Myocyte (in vitro differentiated cells): ENCODE results near the gene ZNF622. TPM values are rescaled to one million over a fixed set of nuclear protein-coding genes. Genes with fewer than 3 reads are reported as not detected.
A peak's percentile ranks its signal among the peaks of the same experiment; 100 is the strongest.
"Not testable (repeated sequence)": the region's sequence is repeated elsewhere in the genome, so short reads cannot be mapped to it uniquely, and the experiment has no call there.

ENCODE experiments used
- DNase-seq: peaks from one replicate; pipeline ENCODE4 v3.0.0-alpha.2; 2012; ENCODE audit warnings: low read depth
- total RNA-seq: library from RNA; depleted of rRNA; stranded (reverse); fragments of >200 nt; gene quantifications from 2 replicates; pipeline ENCODE4 v1.2.3, GENCODE V29; 2014

Gene ZNF622
- total RNA-seq, 1 donor from 2014 or later, result 66.8 TPM

DNA sequence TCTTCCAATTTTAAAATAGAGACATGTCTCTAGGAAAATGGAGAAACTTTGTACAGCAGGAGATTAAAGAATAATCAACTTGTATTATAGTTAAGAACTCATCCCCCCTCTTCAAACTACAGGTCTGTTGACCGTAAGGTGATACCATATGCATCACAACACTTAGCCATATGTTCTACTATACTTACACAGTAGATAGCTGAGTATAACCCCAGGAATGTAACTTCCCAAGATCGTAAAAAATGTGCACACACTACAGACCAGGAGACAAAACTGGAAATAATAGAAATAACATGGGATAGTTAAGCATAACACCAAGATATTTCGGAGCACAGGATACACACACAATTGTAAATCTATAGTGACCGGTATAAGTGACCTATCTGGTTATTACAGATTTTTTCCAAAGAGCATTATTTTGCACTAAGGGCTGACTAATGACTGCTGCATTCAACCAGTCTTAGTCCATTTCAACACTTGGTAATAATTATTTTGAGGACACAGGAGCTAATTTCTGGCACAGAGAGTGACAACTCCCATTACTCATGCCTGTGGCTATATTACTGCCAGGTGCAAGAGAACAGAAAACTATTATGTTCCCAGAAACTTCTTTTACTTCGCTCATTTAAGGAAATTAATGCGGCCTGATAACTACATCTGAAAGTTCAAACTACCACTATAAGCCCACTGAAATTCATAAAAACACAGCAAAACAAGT, 15.4 kb upstream of the ZNF622 start:
- peak; percentile 51 for DNase-seq

DNA sequence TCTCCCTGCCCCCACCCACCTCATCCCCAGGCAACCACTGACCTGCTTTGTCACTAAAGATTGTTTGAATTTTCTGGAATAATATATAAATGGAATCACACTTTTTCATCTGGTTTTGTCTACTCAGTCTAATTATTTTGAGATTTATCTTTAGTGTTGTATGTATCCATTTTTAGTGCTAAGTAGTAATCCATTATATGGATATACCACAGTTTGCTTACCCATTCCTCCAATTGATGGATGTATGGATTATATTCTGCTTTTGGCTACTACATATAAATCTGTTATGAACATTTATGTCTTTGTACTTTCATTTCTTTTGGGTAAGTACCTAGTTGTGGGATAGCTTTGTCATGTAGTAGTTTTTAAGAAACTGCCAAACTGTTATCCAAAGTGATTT, 14.5 kb upstream of the ZNF622 start:
- DNase-seq, result no peak

DNA sequence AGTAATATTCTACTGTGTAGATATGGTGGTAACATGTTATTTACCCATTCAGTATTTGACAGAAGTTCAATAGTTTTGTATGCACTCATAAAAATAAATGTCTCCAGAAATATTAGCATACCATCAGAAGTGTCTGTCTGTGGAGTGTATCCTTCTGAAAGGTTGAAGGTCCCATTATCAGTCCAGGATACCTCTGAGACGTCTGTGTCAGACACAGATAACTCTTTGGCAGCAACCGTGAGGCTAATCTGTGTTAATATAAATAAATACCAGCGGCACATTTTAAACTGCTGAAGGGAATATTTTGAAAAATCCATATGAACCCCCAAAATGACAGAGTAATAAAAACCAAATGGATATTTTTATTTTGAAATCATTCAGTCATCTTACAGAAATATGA, 11.9 kb upstream of the ZNF622 start:
- no peak for DNase-seq

DNA sequence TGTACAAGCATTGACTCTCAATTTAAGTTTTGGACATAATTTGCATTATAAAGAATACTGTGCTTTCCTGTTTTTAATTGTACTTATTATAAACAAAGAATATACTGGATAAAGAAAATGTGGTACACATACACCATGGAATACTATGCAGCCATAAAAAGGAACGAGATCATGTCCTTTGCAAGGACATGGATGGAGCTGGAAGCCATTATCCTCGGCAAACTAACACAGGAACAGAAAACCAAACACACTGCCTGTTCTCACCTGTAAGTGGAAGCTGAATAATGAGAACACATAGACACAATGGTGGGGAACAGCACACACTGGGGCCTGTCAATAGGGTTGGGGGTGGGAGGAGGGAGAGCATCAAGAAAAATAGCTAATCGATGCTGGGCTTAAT, 10.8 kb upstream of the ZNF622 start:
- DNase-seq, result not testable (repeated sequence)

DNA sequence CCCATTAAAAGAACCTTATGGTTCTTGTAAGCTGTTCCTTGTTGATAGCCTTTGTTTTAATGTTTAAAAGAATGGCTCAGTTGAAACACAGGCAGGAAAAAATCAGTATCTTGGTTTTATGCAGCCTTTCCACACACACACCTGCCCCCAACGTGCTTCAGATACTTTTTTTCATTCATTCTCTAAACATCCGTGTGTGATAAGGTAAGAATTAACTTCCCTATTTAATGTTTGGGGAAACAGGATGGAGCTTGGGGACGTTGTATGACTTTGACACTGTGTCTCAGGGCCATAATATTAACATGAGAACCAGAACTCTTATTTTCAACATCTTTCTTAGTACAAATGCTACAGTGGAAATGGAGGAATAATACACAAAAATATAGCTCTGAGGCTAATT, 5.8 kb upstream of the ZNF622 start:
- DNase-seq, result no peak

DNA sequence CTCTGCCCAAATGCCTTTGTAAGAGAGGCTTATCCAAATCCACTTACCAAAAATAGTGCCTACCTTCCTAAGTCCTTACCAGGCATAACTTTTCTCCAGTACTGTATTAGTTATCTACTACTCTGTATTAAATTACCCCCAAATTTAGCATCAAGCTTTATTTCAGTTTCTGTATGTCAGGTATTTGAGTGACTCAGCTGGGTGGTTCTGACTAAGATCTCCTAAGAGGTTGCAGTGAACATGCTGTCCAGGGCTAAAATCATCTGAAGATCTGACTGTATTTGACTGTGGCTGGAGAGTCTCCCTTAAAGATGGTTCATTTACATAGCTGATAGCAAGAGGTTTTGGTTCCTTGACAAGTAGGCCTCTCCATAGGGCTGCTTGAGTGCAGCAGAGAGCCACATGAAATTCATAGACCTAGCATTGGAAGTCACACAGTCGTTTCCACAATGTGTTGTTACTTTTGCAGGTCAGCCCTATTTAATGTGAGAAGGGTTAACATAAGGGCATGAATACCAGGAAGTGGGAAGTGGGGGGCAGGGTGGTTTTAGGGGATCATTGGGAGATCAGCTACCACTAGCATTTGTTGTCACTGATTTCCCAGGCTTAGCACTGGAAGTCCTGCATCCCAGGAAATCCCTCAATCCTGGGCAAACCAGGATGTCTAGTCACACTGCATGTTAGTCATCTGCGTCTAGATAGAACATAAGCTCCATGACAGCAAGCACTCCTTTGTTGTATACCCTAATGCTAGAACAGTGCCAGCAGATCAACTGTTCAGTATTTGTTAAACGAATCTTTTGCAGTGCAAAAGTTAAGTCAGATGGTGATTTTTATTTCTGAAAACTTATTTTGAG, 2.0 kb upstream of the ZNF622 start:
- DNase-seq, result peak; percentile 76

DNA sequence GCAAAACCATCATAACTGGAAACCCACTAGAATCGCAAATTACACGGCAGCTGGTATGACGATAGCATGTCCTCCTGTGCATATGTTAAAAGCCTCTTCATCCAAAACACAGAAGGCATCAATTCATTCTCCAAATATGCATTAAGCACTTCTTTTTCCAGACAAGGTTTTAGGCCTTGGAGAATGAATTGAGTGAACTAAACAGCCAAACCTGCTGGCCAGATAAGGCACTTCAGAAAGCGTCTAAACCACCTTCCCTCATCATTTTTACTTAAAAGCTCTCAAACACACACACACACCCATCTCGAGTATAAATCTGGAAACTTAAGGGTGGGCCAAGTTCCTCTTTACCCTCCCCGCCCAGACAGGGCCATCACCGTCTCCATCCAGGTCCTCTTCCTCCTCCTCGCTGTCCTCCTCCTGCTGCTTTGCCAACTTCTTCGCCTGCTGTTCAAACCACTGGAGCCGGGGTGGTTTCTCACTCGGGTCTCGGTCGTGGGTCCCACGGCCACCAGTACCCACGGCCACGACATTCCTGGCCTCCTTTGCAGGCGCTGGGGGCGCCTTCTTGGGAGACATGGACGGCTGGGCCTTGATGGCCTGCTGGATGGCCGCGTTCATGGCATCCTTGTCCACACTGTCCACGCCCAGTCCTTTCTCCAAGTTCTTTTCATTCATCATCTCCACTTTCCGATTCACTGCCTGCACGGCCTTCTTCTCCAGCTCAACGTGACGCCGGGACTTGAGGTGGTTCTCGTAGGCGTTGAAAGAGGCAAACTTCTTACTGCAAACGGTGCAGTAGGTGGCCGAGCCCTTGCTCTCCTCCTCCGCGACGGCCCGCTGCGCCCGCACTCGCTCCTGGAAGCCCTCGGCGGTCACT, 696 bp downstream of the ZNF622 start:
- DNase-seq, result peak; percentile 24

DNA sequence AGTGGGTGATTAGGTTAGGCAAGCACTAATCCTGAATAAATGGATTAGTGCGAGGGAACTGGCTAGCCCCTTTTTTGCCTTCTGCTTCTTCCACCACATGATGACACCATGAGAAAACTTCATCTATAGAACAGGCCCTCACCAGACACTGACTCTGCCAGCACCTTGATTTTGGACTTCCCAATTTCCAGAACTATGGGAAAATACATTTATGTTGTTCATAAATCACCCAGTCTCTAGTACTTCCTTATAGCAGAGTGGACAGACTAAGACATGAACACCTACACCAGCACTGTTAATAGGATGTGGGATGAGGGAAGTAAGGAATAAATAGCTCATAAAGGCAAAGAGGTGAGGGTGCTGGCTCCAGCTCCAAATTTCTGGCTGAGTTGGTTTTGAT, 1.4 kb downstream of the ZNF622 start:
- DNase-seq, result no peak

DNA sequence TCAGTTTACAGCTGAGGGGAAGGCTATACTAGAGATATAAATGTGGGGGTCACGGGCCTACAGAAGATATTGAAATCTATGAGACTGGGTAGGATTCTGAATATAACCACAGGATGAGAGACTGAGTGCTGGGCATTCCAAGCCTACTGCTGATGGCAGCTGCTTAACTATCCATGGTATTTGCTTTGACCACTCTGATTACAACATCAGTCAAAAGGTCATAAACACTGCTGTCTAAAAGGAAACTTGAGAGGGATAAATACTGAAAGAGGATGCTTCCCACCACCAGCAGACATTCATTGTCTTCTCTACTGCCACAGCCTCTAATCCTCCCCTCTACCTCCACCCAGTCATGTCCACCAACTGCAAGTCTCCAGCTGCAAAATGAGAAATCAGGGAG, 3.8 kb downstream of the ZNF622 start:
- DNase-seq, result peak; percentile 96

DNA sequence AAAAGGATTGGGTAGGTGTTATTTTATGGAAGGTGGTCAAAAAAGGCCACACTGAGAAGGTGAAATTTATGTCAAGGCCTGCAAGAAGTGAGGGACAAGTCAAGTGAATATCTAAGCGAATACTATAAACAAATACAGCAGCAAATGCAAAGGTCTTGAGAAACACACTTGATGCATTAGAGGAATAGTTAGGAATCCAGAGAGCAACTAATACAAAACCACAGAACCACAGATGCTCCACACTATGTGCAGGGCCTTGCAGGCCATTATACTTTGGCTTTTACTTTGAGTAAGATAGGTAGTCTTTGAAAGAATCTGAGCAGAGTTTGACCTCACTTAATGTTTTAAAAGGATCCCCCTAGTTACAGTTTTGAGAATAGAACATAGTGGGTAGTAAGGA, 4.6 kb downstream of the ZNF622 start:
- DNase-seq, result peak; percentile 55

DNA sequence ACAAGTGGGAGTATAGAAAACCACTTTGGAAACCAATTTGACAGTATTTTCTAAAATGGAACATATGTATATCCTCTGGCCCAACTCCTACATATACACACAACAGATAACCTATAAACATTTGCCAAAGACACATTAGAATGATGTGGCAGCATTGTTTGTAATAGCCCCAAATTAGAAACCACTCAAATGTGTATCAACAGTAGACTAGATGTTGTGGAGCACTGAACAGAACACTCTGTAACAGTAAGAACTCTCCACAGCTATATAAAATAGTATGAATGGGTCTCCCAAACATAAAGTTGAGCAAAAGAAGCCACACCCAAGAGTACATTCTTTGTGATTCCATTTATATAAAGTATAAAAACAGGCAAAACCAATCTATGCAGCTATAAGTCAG, 6.1 kb downstream of the ZNF622 start:
- no peak for DNase-seq

DNA sequence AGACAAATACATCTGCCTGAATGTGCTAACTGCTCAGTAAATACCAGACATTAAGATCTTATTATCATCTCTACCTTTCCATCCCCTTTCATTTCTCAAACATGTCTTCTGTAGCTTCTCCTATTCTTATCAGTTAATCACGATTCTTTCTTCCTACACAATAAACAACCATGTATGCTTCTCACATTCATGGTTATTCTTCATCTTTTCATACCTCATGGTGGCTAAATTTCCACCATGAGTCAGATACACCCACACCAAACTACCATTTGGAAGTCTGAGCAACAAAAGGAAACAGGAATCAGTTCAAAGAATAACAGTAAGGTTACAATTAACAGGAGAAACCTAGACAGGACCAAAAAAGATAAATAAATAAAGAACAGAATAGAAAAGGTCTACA, 7.7 kb downstream of the ZNF622 start:
- no peak for DNase-seq

DNA sequence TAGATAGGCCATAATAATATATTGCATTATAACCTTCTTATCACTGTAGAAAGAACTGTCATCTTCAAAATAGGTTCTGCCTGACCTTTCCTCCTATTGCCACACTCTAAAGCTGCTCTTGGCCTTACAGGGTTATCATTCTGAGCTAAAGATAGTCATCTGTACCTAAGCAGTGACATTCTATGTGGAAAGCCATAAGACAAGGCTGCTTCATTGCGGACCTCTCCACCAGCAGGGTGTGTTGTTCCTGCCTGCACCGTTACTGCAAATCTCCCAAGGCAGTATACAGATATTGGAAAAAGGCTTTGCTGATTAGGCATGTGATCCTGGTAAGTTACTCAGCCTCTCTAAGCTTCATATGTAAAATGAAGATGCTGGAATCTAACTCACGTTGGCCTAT, 8.1 kb downstream of the ZNF622 start:
- DNase-seq, result no peak

DNA sequence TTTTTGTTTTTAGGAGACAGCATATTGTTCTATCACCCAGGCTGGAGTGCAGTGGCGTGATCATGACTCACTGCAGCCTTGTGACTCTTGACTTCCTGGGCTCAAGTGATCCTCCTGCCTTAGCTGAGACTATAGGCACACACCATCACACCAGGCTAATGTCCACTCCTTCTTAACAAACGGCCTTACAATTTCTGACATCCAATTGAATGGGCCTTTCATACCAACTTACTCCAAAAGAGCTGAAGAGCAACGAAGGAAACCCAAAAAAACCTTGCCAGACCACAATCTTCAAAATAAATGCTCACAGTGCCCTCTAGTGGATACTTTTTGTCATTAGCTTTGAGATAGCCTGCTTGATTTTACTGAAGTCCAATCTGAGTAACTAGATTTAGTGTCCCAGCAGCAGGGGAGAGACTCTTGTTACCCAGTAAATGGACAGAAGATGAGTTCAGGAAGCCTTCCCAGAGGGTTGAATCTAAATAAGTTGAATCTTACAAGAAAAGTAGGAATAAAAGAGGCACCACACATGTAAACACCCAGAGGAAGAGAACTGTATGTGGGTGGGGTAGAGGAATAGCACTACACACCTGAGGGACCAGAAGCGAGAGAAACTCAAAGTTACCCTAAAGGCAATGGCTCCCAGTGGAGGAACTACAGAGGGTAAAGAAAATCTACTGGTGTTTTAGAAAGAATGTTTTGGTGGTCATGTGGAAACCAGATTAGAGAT, 9.3 kb downstream of the ZNF622 start:
- DNase-seq, result peak; percentile 78

DNA sequence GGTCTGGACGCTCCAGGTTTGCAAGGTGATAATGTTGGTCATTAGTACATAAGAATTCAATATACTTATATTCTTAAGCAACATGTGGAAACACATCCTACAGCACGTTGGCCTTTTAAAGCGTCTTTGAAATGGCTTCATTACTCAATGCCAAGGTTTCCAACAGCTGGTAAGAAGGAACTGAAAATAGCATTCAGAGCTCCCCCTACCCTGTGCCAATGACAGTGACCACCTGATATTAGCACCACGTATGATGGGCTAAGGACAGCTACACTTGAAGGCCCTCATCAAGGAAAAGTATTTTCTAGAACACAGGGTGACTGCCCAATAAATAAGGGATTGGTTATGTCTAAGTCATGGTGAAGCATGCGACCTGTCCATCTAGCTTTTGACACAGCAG, 9.9 kb downstream of the ZNF622 start:
- peak; percentile 51 for DNase-seq

DNA sequence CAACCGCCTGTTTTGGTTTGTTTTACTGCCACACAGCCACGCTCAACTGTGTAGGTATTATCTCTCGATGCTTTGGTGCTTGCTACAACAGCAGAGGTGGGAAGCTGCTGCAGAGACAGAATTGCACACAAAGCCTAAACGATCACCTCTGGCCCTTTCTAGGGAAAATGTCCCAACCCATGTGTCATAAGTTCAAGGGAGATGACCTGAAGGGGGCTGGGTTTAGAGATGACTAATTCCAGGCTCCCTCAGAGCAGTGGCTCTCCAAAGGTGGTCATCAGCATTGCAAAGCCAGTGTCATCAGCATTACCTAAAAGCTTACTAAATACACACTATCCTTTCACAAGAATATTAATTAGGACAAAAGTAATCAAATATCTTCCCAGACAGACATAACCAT, 10.9 kb downstream of the ZNF622 start:
- no peak for DNase-seq

DNA sequence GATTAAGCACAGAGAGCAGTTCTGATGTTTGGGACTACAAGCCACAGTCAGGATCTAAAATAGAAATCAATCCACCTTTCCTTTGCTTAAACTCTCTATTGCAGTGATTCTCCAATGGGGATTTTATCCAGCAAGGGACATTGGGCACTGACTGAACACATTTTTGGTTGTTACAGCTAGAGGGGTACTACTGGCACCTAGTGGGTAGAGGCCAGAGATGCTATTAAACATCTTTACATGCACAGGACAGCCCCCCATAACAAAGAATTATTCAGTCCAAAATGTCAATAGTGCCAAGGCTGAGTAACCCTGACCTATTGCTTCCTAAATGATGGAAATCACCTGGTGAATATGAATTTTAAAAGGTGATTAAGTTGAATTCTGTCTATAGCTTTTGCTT, 12.0 kb downstream of the ZNF622 start:
- DNase-seq, result no peak

DNA sequence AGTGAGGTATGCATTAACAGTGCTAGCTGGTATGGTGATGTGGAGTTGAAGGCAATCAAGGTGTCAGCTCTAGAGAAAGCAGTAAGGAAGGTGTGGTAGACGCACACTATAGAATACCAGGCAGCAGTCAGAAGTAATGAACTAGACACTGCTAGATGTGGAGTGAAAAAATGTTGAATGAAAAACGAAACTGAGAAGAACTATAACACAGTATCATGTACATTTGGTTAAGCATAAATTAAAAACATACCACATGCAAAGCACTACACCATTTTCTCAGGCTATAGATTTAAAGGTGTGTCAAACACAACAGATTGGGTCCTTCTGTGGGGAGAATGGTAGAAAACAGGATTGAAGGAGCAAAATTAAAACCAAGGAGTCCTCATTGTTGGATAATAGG, 15.4 kb downstream of the ZNF622 start:
- DNase-seq, result no peak

DNA sequence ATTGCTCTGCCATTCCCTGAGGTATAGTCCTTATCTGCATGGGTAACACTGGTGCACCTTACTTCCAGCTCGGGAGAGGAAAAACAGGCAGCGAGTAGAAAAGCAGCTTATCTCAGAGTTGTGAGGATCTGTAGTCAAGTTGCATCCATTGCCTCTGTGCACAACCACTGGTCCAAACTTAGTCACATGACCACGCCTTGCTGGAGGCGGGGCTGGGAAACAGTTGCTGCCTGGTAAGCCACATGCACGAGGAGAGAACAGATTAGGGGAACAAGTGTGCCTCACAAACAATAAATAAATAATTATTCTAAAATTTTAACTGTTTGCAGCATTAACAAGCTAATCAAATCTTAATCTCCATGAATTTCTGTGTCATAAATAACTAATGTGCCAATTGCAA, 18.6 kb downstream of the ZNF622 start:
- peak; percentile 66 for DNase-seq

DNA sequence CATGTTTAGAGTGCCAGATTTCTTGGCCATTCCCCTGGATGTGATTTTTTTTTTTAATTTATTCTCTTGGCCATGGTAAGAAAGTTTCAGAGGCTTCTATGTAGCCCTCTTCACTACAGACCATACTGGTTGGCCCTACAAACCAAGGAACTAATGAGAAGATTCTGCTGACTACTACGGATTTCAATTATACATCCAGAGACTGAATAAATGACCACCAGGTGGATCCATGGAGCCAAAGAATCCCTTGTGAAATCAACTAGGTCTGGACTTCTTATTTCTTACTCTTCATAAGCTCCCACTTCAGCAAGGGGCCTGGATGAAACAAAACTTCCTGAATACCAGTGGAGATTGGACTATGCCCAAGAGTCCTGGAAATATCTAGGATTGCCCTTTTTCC, 27.6 kb downstream of the ZNF622 start:
- peak; percentile 31 for DNase-seq

DNA sequence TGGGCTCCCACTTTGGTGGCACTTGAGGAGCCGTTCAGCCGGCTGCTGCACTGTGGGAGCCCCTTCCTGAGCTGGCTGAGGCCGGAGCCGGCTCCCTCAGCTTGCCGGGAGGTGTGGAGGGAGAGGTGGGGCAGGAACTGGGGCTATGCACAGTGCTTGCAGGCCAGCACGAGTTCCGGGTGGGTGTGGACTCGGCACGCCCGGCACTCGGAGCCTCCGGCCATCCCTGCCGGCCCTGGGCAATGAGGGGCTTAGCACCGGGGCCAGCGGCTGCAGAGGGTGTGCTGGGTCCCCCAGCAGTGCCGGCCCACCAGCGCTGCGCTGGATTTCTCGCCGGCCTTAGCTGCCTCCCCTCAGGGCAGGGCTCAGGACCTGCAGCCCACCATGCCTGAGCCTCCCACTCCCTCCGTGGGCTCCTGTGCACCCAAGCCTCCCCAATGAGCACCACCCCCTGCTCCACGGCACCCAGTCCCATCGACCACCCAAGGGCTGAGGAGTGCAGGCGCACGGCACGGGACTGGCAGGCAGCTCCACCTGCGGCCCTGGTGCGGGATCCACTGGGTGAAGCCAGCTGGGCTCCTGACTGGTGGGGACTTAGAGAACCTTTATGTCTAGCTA, 29.4 kb downstream of the ZNF622 start:
- not testable (repeated sequence) for DNase-seq
